Adrenal gland (tissue), 5 donors: Measurements from ENCODE around the gene HTR4.

Source experiments
- CTCF ChIP-seq, 6 experiments: fragments of 450-650 bp in 4 of 6; fragments of 200-600 bp in 2 of 6; sonication (generic) in 1 of 6; IDR thresholded peaks; 1 replicate in 5 of 6; 2 replicates in 1 of 6; pipeline versions ENCODE4 v1.5.1 to v1.8.0; 2016 to 2021; ENCODE audit warnings: antibody characterized with exemption in 6 of 6, mild to moderate bottlenecking in 2 of 6, moderate library complexity in 1 of 6
- POLR2A ChIP-seq, 2 donors: fragments of 450-650 bp; IDR thresholded peaks; one replicate each; pipeline ENCODE4 v1.6.1; 2017; ENCODE audit warnings: antibody characterized with exemption in 2 of 2, mild to moderate bottlenecking in 2 of 2, moderate library complexity in 1 of 2
- donor health status: DM: no; HTN: no; CAD: no.

GRCh38 chr5:148586796-148587195 lies 67.5 kb downstream of the HTR4 start:
- TF ChIP-seq CTCF (IDR thresholded peaks at IDR 0.05) (no peak), POLR2A (IDR thresholded peaks at IDR 0.05) (no peak)
